HAP-1 (cell line): ENCODE data around the gene FRY.

Source experiments
- DNase-seq, 2 experiments: peaks; one replicate each; pipeline ENCODE4 v3.0.0-alpha.2; 2016 to 2020; ENCODE audit warnings: low spot score in 2 of 2
- H3K27me3 ChIP-seq: fragments of 250-450 bp; sonication (Bioruptor Pico); 2 replicates; pipeline ENCODE4 v1.5.1; 2020; ENCODE audit warnings: low read depth, mild to moderate bottlenecking, moderate library complexity
- H3K36me3 ChIP-seq: fragments of 250-450 bp; sonication (Bioruptor Pico); replicated peaks from 2 replicates; pipeline ENCODE4 v1.5.1; 2020; ENCODE audit warnings: mild to moderate bottlenecking
- H3K4me1 ChIP-seq: fragments of 250-450 bp; sonication (Bioruptor Pico); 2 replicates; pipeline ENCODE4 v1.5.1; 2020; ENCODE audit warnings: mild to moderate bottlenecking
- H3K4me3 ChIP-seq: fragments of 250-450 bp; sonication (Bioruptor Pico); 2 replicates; pipeline ENCODE4 v1.5.1; 2020; ENCODE audit warnings: mild to moderate bottlenecking, moderate library complexity
- H3K9me3 ChIP-seq: fragments of 250-450 bp; sonication (Bioruptor Pico); 2 replicates; pipeline ENCODE4 v1.5.1; 2020; ENCODE audit warnings: mild to moderate bottlenecking, moderate library complexity
- in situ Hi-C: fragments of 300-500 bp; cut with MboI; formaldehyde crosslinking; loops from 3 replicates; pipeline ENCODE4 v1.14.3; 2020; ENCODE audit warnings: low sequenced_read_pairs, inconsistent platforms, mixed read lengths

The FRY gene

GRCh38 chr13:32001769-32002168 lies 29.8 kb upstream of the FRY start:
- Histone ChIP-seq H3K27me3 (no peaks in the 10 kb centered on the region), H3K4me3 (no peak overlapping the region), H3K36me3 (no peaks in the 10 kb centered on the region), H3K4me1 (no peaks in the 10 kb centered on the region; the same call in 1 of the 2 replicates), H3K9me3 (no peaks in the 10 kb centered on the region)
- in situ Hi-C loops: no loop called here
- DNase-seq: no peak

GRCh38 chr13:32002873-32003272 lies 28.7 kb upstream of the FRY start:
- no peaks in the 10 kb centered on the region for H3K36me3 ChIP-seq
- no peaks in the 10 kb centered on the region for H3K9me3 ChIP-seq
- DNase-seq: no peak
- no peaks in the 10 kb centered on the region for H3K27me3 ChIP-seq
- no peak overlapping the region for H3K4me3 ChIP-seq
- in situ Hi-C loops: no loop called here
- H3K4me1 ChIP-seq: no peaks in the 10 kb centered on the region; the same call in 1 of the 2 replicates

GRCh38 chr13:32007494-32007893 lies 24.1 kb upstream of the FRY start:
- Histone ChIP-seq H3K4me3 (no peak overlapping the region), H3K9me3 (no peaks in the 10 kb centered on the region), H3K27me3 (no peaks in the 10 kb centered on the region), H3K36me3 (no peaks in the 10 kb centered on the region), H3K4me1 (no peaks in the 10 kb centered on the region)
- no peak for DNase-seq
- in situ Hi-C loops: no loop called here

- no peak for DNase-seq
- no peaks in the 10 kb centered on the region for H3K27me3 ChIP-seq
- in situ Hi-C loops: no loop called here
Observed at GRCh38 chr13:32008518-32009175, 22.9 kb upstream of the FRY start.

GRCh38 chr13:32009362-32009761 lies 22.2 kb upstream of the FRY start:
- Histone ChIP-seq H3K27me3 (no peaks in the 10 kb centered on the region), H3K36me3 (no peaks in the 10 kb centered on the region), H3K4me1 (no peaks in the 10 kb centered on the region), H3K4me3 (no peak overlapping the region), H3K9me3 (no peaks in the 10 kb centered on the region)
- in situ Hi-C loops: no loop called here
- DNase-seq: no peak

More at GRCh38 chr13:32008518-32009175, 22.9 kb upstream of the FRY start:
- no peak overlapping the region for H3K4me3 ChIP-seq
- H3K4me1 ChIP-seq: no peaks in the 10 kb centered on the region
- H3K36me3 ChIP-seq: no peaks in the 10 kb centered on the region
- no peaks in the 10 kb centered on the region for H3K9me3 ChIP-seq

- in situ Hi-C loops: no loop called here
- H3K4me1 ChIP-seq: no peaks in the 10 kb centered on the region
- H3K27me3 ChIP-seq: no peaks in the 10 kb centered on the region
- no peak overlapping the region for H3K4me3 ChIP-seq
- H3K36me3 ChIP-seq: no peaks in the 10 kb centered on the region
- no peak for DNase-seq
- no peaks in the 10 kb centered on the region for H3K9me3 ChIP-seq
Observed at GRCh38 chr13:32010136-32010535, 21.4 kb upstream of the FRY start.

- no peak for DNase-seq
- H3K4me3 ChIP-seq: no peak overlapping the region
- no peaks in the 10 kb centered on the region for H3K36me3 ChIP-seq
- in situ Hi-C loops: no loop called here
- H3K4me1 ChIP-seq: no peaks in the 10 kb centered on the region
- H3K27me3 ChIP-seq: no peaks in the 10 kb centered on the region
- no peaks in the 10 kb centered on the region for H3K9me3 ChIP-seq
Observed at GRCh38 chr13:32011971-32012370, 19.6 kb upstream of the FRY start.

- Histone ChIP-seq H3K27me3 (no peaks in the 10 kb centered on the region), H3K4me1 (no peaks in the 10 kb centered on the region), H3K36me3 (no peaks in the 10 kb centered on the region), H3K9me3 (no peaks in the 10 kb centered on the region), H3K4me3 (no peak overlapping the region)
- in situ Hi-C loops: no loop called here
- no peak for DNase-seq
Observed at GRCh38 chr13:32013181-32013580, 18.4 kb upstream of the FRY start.

- H3K27me3 ChIP-seq: no peaks in the 10 kb centered on the region
- H3K4me1 ChIP-seq: no peaks in the 10 kb centered on the region
- H3K36me3 ChIP-seq: no peaks in the 10 kb centered on the region
- H3K9me3 ChIP-seq: no peaks in the 10 kb centered on the region
- H3K4me3 ChIP-seq: no peak overlapping the region
- DNase-seq: no peak
- in situ Hi-C loops: no loop called here
Observed at GRCh38 chr13:32016119-32016518, 15.5 kb upstream of the FRY start.

- H3K4me3 ChIP-seq: no peak overlapping the region
- in situ Hi-C loops: no loop called here
- no peaks in the 10 kb centered on the region for H3K4me1 ChIP-seq
- H3K9me3 ChIP-seq: no peaks in the 10 kb centered on the region
- no peaks in the 10 kb centered on the region for H3K27me3 ChIP-seq
- no peaks in the 10 kb centered on the region for H3K36me3 ChIP-seq
- no peak for DNase-seq
Observed at GRCh38 chr13:32016631-32017030, 14.9 kb upstream of the FRY start.

- H3K4me3 ChIP-seq: no peak overlapping the region
- H3K36me3 ChIP-seq: no peaks in the 10 kb centered on the region
- in situ Hi-C loops: no loop called here
- DNase-seq: no peak
- no peaks in the 10 kb centered on the region for H3K9me3 ChIP-seq
- H3K4me1 ChIP-seq: peaks cover 6% of the 10 kb centered on the region
- no peaks in the 10 kb centered on the region for H3K27me3 ChIP-seq
Observed at GRCh38 chr13:32017474-32017873, 14.1 kb upstream of the FRY start.

GRCh38 chr13:32019612-32020233 lies 11.9 kb upstream of the FRY start:
- in situ Hi-C loops: loop anchor here (5.0 kb wide), 1 partner anchor 293 kb away; no protein-coding TSS in a partner anchor

GRCh38 chr13:32021785-32022184 lies 9.8 kb upstream of the FRY start:
- H3K4me3 ChIP-seq: no peak overlapping the region
- in situ Hi-C loops: loop anchor here (5.0 kb wide), 1 partner anchor 291 kb away; no protein-coding TSS in a partner anchor
- DNase-seq: no peak
- H3K27me3 ChIP-seq: no peaks in the 10 kb centered on the region
- H3K4me1 ChIP-seq: peaks cover 14% of the 10 kb centered on the region
- no peaks in the 10 kb centered on the region for H3K9me3 ChIP-seq
- H3K36me3 ChIP-seq: no peaks in the 10 kb centered on the region

More at GRCh38 chr13:32019612-32020233, 11.9 kb upstream of the FRY start:
- Histone ChIP-seq H3K36me3 (no peaks in the 10 kb centered on the region), H3K4me1 (peaks cover 10% of the 10 kb centered on the region), H3K27me3 (no peaks in the 10 kb centered on the region), H3K9me3 (no peaks in the 10 kb centered on the region), H3K4me3 (no peak overlapping the region)
- peak; percentile 66 to 75 for DNase-seq

- H3K4me3 ChIP-seq: no peak overlapping the region
- no peaks in the 10 kb centered on the region for H3K36me3 ChIP-seq
- no peaks in the 10 kb centered on the region for H3K9me3 ChIP-seq
- peaks cover 14% of the 10 kb centered on the region for H3K4me1 ChIP-seq
- no peaks in the 10 kb centered on the region for H3K27me3 ChIP-seq
- in situ Hi-C loops: loop anchor here (5.0 kb wide), 1 partner anchor 290 kb away; no protein-coding TSS in a partner anchor
- peak in 1 of 2 experiments; percentile 35 for DNase-seq
Observed at GRCh38 chr13:32022311-32022710, 9.3 kb upstream of the FRY start.
